Activated CD4-positive, alpha-beta T cell treated with anti-CD3 and anti-CD28 coated beads for 24 hours (primary cell): ENCODE results near the gene GTPBP4.
"Not testable (repeated sequence)": the region's sequence is repeated elsewhere in the genome, so short reads cannot be mapped to it uniquely, and the experiment has no call there.

Experiments
- DNase-seq, 2 donors: peaks; one replicate each; pipeline ENCODE4 v3.0.0-alpha.2; 2020; ENCODE audit warnings: low read depth in 2 of 2

The GTPBP4 gene

GRCh38 chr10:1024103-1024502, 35.9 kb downstream of the GTPBP4 start:
- DNase-seq, result no peak

- no peak for DNase-seq
These were observed 37.4 kb downstream of the GTPBP4 start, which contains the start of gene IDI2 for GRCh38 chr10:1025683-1026082. Gene IDI2 (minus strand): TSS chr10:1025859. CDS start chr10:1024723, 1,136 bp downstream.

DNA sequence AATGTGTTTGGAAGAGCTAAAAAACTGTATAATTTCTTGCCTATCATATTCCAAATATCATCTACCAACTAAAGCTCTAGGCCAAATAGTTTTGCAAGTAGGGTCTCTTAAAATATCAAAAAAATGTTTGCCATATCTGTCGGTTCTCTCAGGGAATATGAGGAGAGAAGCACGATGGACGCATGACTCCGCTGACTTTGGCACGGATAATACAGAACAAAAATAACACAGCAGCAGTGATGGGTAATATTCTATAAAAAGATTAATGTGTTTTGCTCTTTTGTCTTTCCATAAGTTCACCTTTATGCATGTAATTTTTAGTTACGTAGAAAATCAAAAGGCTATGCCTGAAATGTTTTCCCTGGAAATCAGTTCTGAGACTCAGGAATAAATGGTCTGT, 38.3 kb downstream of the GTPBP4 start:
- DNase-seq, result no peak

GRCh38 chr10:1029838-1030237, 41.6 kb downstream of the GTPBP4 start:
- no peak for DNase-seq

DNA sequence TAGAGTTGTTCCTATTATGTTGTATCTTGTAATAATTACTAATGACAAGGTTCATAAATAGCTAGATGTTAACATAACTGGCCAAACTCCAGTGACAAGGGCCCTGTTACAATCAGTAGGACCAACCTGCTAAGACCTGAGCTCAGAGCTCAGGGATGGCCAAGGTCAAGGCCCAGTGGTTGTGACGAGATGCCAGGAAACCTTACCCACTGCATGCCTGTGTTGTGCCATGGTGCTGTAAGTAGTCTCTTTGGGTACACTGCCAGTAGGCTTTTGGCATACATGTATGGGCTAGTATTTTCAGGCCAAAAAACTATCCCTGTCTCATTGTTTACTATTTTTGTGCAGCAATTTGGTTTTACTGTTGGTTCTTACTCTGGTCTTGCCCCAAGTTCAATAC, 45.4 kb downstream of the GTPBP4 start:
- no peak for DNase-seq

- DNase-seq, result no peak
These were observed 46.5 kb downstream of the GTPBP4 start for GRCh38 chr10:1034758-1035157.

DNA sequence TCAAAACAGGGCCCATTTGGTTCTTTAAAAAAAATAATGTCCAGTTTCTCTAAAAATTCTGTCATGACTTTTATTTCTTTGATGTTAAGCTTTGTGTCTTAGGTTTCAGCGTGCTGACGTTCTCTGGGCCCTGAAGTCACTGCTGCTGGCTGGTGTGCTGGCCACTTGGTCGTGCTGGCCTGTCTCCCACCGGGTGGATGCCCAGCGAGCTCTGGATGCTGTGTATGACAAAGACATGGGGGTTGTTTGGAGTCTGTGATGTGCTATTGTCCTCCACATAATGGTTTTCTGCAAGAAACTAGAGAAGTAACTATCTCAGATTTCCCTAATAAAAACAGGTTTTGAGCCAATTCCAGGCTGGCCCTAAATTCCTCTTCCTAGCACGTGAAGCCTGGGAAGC, 47.0 kb downstream of the GTPBP4 start:
- DNase-seq, result no peak

DNA sequence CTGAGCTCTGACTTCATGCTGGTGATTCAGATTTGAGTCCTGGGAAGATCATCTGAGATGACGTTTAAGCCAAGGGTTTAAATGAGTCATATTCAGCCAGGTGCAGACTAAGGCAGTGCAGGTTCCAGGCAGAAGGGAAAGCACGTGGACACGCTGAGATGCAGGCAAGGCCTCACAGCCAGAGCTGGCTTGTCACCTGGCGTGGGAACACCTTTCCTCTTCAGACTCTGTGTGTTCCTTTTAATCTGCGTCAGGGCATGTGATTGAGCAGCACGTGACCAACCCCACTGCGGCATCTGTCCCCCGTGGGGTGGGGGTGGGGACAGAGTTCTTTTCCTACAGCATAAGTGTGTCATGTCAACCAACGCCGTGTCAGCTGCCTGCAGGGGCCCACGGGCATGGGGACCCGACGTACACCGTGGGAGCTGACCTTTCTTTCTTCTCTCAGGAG, 48.1 kb downstream of the GTPBP4 start:
- no peak for DNase-seq

- DNase-seq, result no peak
These were observed 48.9 kb downstream of the GTPBP4 start for GRCh38 chr10:1037098-1037497.

- DNase-seq, result not testable (repeated sequence)
These were observed 50.5 kb downstream of the GTPBP4 start for GRCh38 chr10:1038769-1039168.

GRCh38 chr10:1040133-1040532, 51.9 kb downstream of the GTPBP4 start:
- no peak for DNase-seq

DNA sequence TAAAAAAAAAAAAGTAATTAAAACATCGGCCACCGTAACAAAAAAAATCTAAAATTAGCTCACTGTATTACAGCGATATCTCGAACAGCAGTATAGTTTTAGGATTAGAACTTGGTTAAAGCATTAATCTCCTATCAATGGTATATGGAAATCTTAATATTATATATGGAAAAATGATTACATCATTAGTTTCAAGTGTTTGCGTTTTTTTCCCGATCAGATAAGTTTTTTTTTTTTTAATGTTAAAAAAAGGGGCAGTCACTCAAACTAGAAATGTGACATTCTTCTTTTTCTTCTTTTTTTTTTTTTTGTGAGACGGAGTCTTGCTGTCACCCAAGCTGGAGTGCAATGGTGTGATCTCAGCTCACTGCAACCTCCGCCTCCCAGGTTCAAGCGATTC, 53.3 kb downstream of the GTPBP4 start:
- no peak for DNase-seq

GRCh38 chr10:1043532-1043995, 55.3 kb downstream of the GTPBP4 start:
- DNase-seq, result no peak

DNA sequence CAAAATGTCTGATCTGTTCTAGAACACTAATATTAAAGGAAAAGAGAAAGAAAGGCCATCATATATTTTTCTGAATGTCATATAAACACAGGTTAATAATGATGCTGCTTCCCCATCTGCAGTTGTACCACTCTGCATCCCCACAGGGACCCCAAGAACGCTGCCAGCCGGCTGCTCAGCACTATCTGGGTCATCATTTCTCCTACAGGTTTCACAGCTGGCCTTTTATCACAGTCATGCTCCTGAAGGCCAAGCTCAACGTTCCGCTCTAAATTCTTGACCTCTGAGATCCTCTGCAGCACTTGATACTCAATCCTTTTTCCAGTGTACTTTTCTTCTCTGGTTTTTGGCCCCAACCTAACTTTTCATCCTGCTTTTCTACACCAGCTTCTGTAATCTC, 55.9 kb downstream of the GTPBP4 start:
- DNase-seq, result no peak

DNA sequence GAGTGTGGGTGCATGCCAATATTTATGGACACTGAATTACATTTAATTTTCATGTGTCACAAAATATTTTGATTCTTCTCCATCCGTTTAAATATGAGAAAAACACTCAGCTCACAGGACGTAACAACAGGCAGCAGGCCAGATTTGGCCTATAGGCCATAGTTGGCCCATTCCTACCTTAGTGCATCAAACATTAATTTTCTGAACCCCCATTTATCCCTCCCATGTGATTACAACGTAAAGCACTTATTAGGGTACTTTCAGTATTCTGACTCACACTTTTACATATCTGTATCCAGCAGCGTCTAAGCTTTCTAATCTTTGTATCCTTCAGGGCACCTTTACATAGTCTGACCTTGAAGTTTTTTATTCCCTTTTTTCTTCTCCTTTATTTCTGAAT, 56.7 kb downstream of the GTPBP4 start:
- DNase-seq, result no peak

DNA sequence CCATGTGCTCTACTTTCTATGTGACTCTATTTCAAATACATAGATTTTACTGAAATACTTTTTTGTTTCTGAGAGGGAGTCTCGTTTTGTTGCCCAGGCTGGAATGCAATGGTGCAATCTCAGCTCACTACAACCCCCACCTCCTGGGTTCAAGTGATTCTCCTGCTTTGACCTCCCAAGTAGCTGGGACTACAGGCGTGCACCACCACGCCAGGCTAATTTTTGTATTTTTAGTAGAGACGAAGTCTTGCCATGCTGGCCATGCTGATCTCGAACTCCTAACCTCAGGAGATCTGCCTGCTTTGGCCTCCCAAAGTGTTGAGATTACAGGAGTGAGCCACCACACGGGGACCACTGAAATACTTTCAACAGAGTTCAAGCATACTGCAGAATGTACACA, 57.2 kb downstream of the GTPBP4 start:
- DNase-seq, result no peak

- DNase-seq, result no peak
These were observed 59.7 kb downstream of the GTPBP4 start for GRCh38 chr10:1047937-1048336.

DNA sequence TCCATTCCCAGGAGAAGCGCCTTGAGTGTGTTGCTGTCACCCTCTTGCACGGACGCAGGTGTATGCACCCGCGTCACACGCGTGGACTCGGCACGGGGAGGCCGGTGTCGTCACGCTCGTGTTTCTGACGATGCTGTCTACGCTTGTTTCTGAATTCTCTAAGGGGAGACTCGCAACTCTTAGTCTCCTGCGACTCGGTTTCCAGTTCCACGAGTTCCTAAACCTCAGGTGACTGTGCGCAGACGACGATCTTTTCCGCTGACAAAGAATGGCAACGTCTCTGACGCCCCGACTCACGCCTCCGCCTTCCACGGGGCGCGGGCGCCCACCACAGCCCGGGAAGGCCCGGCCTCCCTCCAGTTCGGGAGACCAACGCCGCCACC, 60.1 kb downstream of the GTPBP4 start:
- DNase-seq, result no peak

GRCh38 chr10:1048732-1049424, 60.6 kb downstream of the GTPBP4 start, which contains the start of gene IDI1:
Gene IDI1 (minus strand): TSS chr10:1049119. CDS start chr10:1049003, 116 bp downstream.
- peak; percentile 90 for DNase-seq

GRCh38 chr10:1049425-1049958, 61.3 kb downstream of the GTPBP4 start:
- no peak for DNase-seq

DNA sequence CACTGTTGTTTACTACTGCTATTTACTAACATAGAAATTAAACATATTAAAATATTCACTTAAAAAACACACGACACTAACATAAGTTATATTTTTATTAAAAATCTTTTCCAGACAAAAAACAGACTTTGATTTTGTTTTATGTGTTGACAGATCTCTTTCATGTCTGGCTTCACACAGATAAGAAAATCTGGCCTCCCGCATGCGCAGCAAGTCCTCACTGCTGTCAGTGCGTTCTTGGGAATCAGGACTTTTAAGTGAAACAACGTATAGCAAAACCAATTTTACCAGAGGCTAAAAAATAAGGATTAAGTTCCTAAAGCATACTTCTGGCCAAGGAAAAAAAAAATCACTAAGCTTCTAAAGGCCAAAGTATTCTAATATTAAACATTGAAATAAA, 61.9 kb downstream of the GTPBP4 start:
- no peak for DNase-seq

- DNase-seq, result no peak
These were observed 62.3 kb downstream of the GTPBP4 start for GRCh38 chr10:1050554-1050953.

DNA sequence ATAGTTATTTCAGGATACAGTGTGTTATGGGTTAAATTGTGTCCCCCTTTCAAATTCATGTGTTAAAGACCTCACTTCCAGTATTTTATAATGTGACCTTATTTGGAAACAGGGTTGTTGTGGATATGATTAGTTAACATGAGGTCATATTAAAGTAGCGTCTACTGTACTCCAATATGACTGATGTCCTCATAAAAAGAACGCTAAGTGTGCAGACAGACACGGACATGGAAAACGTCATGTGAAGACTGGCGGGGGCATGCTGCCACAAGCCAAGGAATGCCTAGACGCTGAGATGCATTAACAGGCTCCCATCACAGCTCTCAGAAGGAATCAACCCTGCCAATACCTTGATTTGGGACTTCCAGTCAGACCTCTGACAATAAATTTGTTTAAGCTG, 66.5 kb downstream of the GTPBP4 start:
- no peak for DNase-seq
